IMR-90 (cell line): ENCODE results near the gene NRP2. TPM values are rescaled to one million over a fixed set of nuclear protein-coding genes. Genes with fewer than 3 reads are reported as not detected.

Experiments used
- ATAC-seq: fragments of 200-7000 bp; cut with Tn5 transposase; 2 replicates; pipeline ENCODE4 v1.9.1; 2020; ENCODE audit warnings: low read depth, mild to moderate bottlenecking, moderate library complexity
- BruUV-seq: library from RNA; stranded (reverse); fragments of 400-500 nt; replicated peaks from 2 replicates; lab custom pipeline; 2021; lab: Mats Ljungman, UMichigan
- CTCF ChIA-PET: fragments of 300-600 bp; formaldehyde crosslinking; extraction: SDS; loops from one replicate; lab custom pipeline; 2021; ENCODE audit warnings: antibody characterized with exemption; lab: Yijun Ruan, JAX
- POLR2A ChIA-PET: fragments of 300-600 bp; sonication (Branson Sonifier 250); formaldehyde crosslinking; loops from one replicate; lab custom pipeline; 2022; ENCODE audit warnings: antibody characterized with exemption; ENCODE audit not compliant: unreplicated experiment; lab: Charles Lee
- DNase-seq: peaks from one replicate; pipeline ENCODE4 v3.0.0; 2013
- H2AFZ ChIP-seq: replicated peaks from 2 replicates; pipeline ENCODE3; 2013; ENCODE audit warnings: low read length, mild to moderate bottlenecking; ENCODE audit not compliant: poor library complexity
- H2AK5ac ChIP-seq: 2 replicates; pipeline ENCODE4 v1.6.1; 2013; ENCODE audit warnings: low read depth, low read length, inconsistent platforms
- H2AK9ac ChIP-seq: replicated peaks from 2 replicates; pipeline ENCODE3; 2013; ENCODE audit warnings: mild to moderate bottlenecking, low read depth, low read length, moderate library complexity; ENCODE audit not compliant: poor library complexity
- H2BK120ac ChIP-seq: 2 replicates; pipeline ENCODE4 v1.6.1; 2013; ENCODE audit warnings: low read depth, low read length, inconsistent platforms
- H2BK15ac ChIP-seq: 3 replicates; pipeline ENCODE4 v1.6.1; 2013; ENCODE audit warnings: low read depth, low read length, inconsistent platforms
- H2BK20ac ChIP-seq: 2 replicates; pipeline ENCODE4 v1.6.1; 2013; ENCODE audit warnings: low read depth, mild to moderate bottlenecking, inconsistent platforms, low read length, moderate library complexity
- H2BK5ac ChIP-seq: 2 replicates; pipeline ENCODE4 v1.6.1; 2013; ENCODE audit warnings: mild to moderate bottlenecking, low read depth, low read length, inconsistent platforms; ENCODE audit not compliant: poor library complexity, severe bottlenecking
- H3K14ac ChIP-seq: replicated peaks from 2 replicates; pipeline ENCODE4 v1.6.1; 2013; ENCODE audit warnings: low read depth, low read length, inconsistent platforms
- H3K18ac ChIP-seq: 2 replicates; pipeline ENCODE4 v1.6.1; 2013; ENCODE audit warnings: low read depth, low read length, control low read depth
- H3K23ac ChIP-seq: 2 replicates; pipeline ENCODE4 v1.6.1; 2013; ENCODE audit warnings: low read depth, low read length, inconsistent platforms
- H3K27ac ChIP-seq: 2 replicates; pipeline ENCODE4 v1.5.1; 2013; ENCODE audit warnings: mild to moderate bottlenecking, control low read depth, low read length; ENCODE audit not compliant: insufficient read depth
- H3K27me3 ChIP-seq: 2 replicates; pipeline ENCODE4 v1.6.1; 2013; ENCODE audit warnings: low read length; ENCODE audit not compliant: control insufficient read depth, insufficient read depth
- H3K36me3 ChIP-seq: 2 replicates; pipeline ENCODE4 v1.6.1; 2013; ENCODE audit warnings: low read length, mixed read lengths; ENCODE audit not compliant: control insufficient read depth, insufficient read depth
- H3K4ac ChIP-seq: 2 replicates; pipeline ENCODE4 v1.6.1; 2013; ENCODE audit warnings: low read depth, low read length, inconsistent platforms
- H3K4me1 ChIP-seq: 2 replicates; pipeline ENCODE4 v1.6.1; 2013; ENCODE audit warnings: low read length, mixed read lengths; ENCODE audit not compliant: control insufficient read depth, insufficient read depth
- H3K4me2 ChIP-seq: 2 replicates; pipeline ENCODE4 v1.6.1; 2013; ENCODE audit warnings: low read depth, mild to moderate bottlenecking, control low read depth, low read length, moderate library complexity
- H3K4me3 ChIP-seq: 2 replicates; pipeline ENCODE4 v1.5.1; 2013; ENCODE audit warnings: low read depth, mild to moderate bottlenecking, control low read depth, low read length, moderate library complexity; ENCODE audit not compliant: insufficient read depth
- H3K56ac ChIP-seq: 2 replicates; pipeline ENCODE4 v1.6.1; 2013; ENCODE audit warnings: low read length, inconsistent platforms; ENCODE audit not compliant: insufficient read depth; ENCODE audit errors: extremely low read depth
- H3K79me1 ChIP-seq, 2 experiments: 2 replicates each; pipeline ENCODE4 v1.6.1; 2013; ENCODE audit warnings: low read length in 2 of 2, inconsistent platforms in 1 of 2, low read depth in 1 of 2
- H3K9ac ChIP-seq: 2 replicates; pipeline ENCODE4 v1.6.1; 2013; ENCODE audit warnings: low read depth, low read length, control low read depth
- H3K9me1 ChIP-seq: 2 replicates; pipeline ENCODE4 v1.6.1; 2013; ENCODE audit warnings: low read length, inconsistent platforms; ENCODE audit not compliant: insufficient read depth
- H3K9me3 ChIP-seq: 2 replicates; pipeline ENCODE4 v1.6.1; 2013; ENCODE audit warnings: low read length; ENCODE audit not compliant: control insufficient read depth, insufficient read depth
- H4K20me1 ChIP-seq: 2 replicates; pipeline ENCODE4 v1.6.1; 2013; ENCODE audit warnings: low read length, inconsistent platforms; ENCODE audit not compliant: insufficient read depth
- H4K5ac ChIP-seq: 2 replicates; pipeline ENCODE4 v1.6.1; 2013; ENCODE audit warnings: mild to moderate bottlenecking, low read depth, low read length, control low read depth
- H4K8ac ChIP-seq, 2 experiments: 2 replicates each; pipeline ENCODE4 v1.6.1; 2013; ENCODE audit warnings: low read depth in 2 of 2, low read length in 2 of 2, control low read depth in 1 of 2, inconsistent platforms in 1 of 2
- H4K91ac ChIP-seq: 2 replicates; pipeline ENCODE4 v1.6.1; 2013; ENCODE audit warnings: low read depth, low read length, inconsistent platforms; ENCODE audit not compliant: insufficient read depth
- BHLHE40 ChIP-seq: fragments of 150-350 bp; IDR thresholded peaks from 2 replicates; pipeline ENCODE4 v1.6.1; 2016; ENCODE audit warnings: mild to moderate bottlenecking, low read depth, low read length
- CEBPB ChIP-seq: IDR thresholded peaks from 2 replicates; pipeline ENCODE4 v1.6.1; 2012; ENCODE audit warnings: low read depth, low read length, improper control_type of control experiment
- CHD1 ChIP-seq: IDR thresholded peaks from 2 replicates; pipeline ENCODE4 v1.6.1; 2012; ENCODE audit warnings: low read depth, low read length, improper control_type of control experiment
- CTCF ChIP-seq: conservative IDR thresholded peaks from 2 replicates; pipeline ENCODE4 v1.5.1; 2012; ENCODE audit warnings: mild to moderate bottlenecking, low read depth, low read length, improper control_type of control experiment
- ELK1 ChIP-seq: fragments of 150-350 bp; IDR thresholded peaks from 2 replicates; pipeline ENCODE4 v1.6.1; 2016; ENCODE audit warnings: low read depth, mild to moderate bottlenecking, low read length, moderate library complexity, borderline replicate concordance
- FOS ChIP-seq: fragments of 150-350 bp; IDR thresholded peaks from 2 replicates; pipeline ENCODE4 v1.6.1; 2016; ENCODE audit warnings: low read depth, low read length
- MAFK ChIP-seq: IDR thresholded peaks from 2 replicates; pipeline ENCODE4 v1.6.1; 2012; ENCODE audit warnings: low read depth, low read length, improper control_type of control experiment
- MAZ ChIP-seq: IDR thresholded peaks from 2 replicates; pipeline ENCODE4 v1.6.1; 2012; ENCODE audit warnings: low read depth, mild to moderate bottlenecking, low read length, improper control_type of control experiment, moderate library complexity, borderline replicate concordance
- MXI1 ChIP-seq: IDR thresholded peaks from 2 replicates; pipeline ENCODE4 v1.6.1; 2012; ENCODE audit warnings: low read depth, mild to moderate bottlenecking, low read length, moderate library complexity, borderline replicate concordance
- NFE2L2 ChIP-seq: fragments of 150-350 bp; IDR thresholded peaks from 2 replicates; pipeline ENCODE4 v1.6.1; 2016; ENCODE audit warnings: low read depth, mild to moderate bottlenecking, low read length
- POLR2A ChIP-seq: IDR thresholded peaks from 2 replicates; pipeline ENCODE4 v1.6.1; 2012; ENCODE audit warnings: mild to moderate bottlenecking, low read depth, low read length
- RAD21 ChIP-seq: IDR thresholded peaks from 2 replicates; pipeline ENCODE4 v1.6.1; 2012; ENCODE audit warnings: low read length, improper control_type of control experiment
- RCOR1 ChIP-seq: IDR thresholded peaks from 2 replicates; pipeline ENCODE4 v1.6.1; 2012; ENCODE audit warnings: mild to moderate bottlenecking, low read length, improper control_type of control experiment; ENCODE audit not compliant: insufficient replicate concordance
- RFX5 ChIP-seq: IDR thresholded peaks from 2 replicates; pipeline ENCODE4 v1.8.0; 2012; ENCODE audit warnings: low read depth, mild to moderate bottlenecking, low read length, moderate library complexity
- SMC3 ChIP-seq: fragments of 150-350 bp; IDR thresholded peaks from 2 replicates; pipeline ENCODE4 v1.6.1; 2016; ENCODE audit warnings: low read depth, mild to moderate bottlenecking, antibody characterized with exemption, low read length, moderate library complexity
- USF2 ChIP-seq: fragments of 150-350 bp; IDR thresholded peaks from 2 replicates; pipeline ENCODE4 v1.6.1; 2017; ENCODE audit warnings: mild to moderate bottlenecking, antibody characterized with exemption, low read length, low read depth
- WGBS, 2 experiments: methylation state at CpG; one replicate each; pipeline versions ENCODE4 v1.1.5 to v1.1.7; 2013; ENCODE audit warnings: missing lambda C conversion rate in 2 of 2; ENCODE audit not compliant: insufficient read length in 1 of 2; ENCODE audit errors: extremely low coverage in 2 of 2; 5-methylcytosine and 5-hydroxymethylcytosine counted together
- dilution Hi-C: fragments of 300-500 bp; cut with HindIII; formaldehyde crosslinking; loops from one replicate; pipeline ENCODE4 v1.14.3; 2018; ENCODE audit warnings: low sequenced_read_pairs; ENCODE audit not compliant: unreplicated experiment
- in situ Hi-C: fragments of 300-500 bp; cut with MboI; formaldehyde crosslinking; loops from 3 replicates; pipeline ENCODE4 v1.14.3; 2019; ENCODE audit warnings: low sequenced_read_pairs, inconsistent platforms, mixed read lengths
- intact Hi-C: fragments of 100-400 bp; cut with micrococcal nuclease; formaldehyde crosslinking; loops from 2 replicates; pipeline ENCODE4 v1.10.0; 2022
- polyA plus RNA-seq, 3 experiments: library from polyadenylated mRNA; depleted of rRNA; stranded (reverse); fragments of >200 nt; gene quantifications; 2 replicates each; pipeline ENCODE4 v1.2.3, GENCODE V29; 2012; ENCODE audit warnings: low replicate concordance in 1 of 3
- total RNA-seq: library from RNA; depleted of rRNA; stranded (reverse); fragments of >200 nt; gene quantifications from 2 replicates; pipeline ENCODE4 v1.2.3, GENCODE V29; 2012

NRP2 gene
- total and polyA plus RNA-seq, 2 of the 4 experiments (the other 2 are of a cell fraction) = 46.4 to 51.3 TPM

- dilution Hi-C loops = no loop called here
- TF ChIP-seq RCOR1 = no peak
- TF ChIP-seq MAFK = no peak
- TF ChIP-seq CTCF = no peak
- no peak for TF ChIP-seq MXI1
- TF ChIP-seq CEBPB = no peak
- TF ChIP-seq NFE2L2 = no peak
- no peak for TF ChIP-seq USF2
- no peak for TF ChIP-seq RFX5
- no peak for TF ChIP-seq BHLHE40
- no peak for TF ChIP-seq SMC3
- TF ChIP-seq FOS = no peak
- no peak for TF ChIP-seq RAD21
- TF ChIP-seq CHD1 = no peak
- TF ChIP-seq ELK1 = no peak
- no peak for TF ChIP-seq MAZ
- no peak for TF ChIP-seq POLR2A
- Histone ChIP-seq H3K4me3 (no peak overlapping the region), H3K14ac (no peak overlapping the region), H3K18ac (no peak overlapping the region), H3K27me3 (no peaks in the 10 kb centered on the region), H4K20me1 (no peaks in the 10 kb centered on the region; the same call in 1 of the 2 replicates), H3K9ac (no peak overlapping the region), H3K9me1 (peaks cover 13% of the 10 kb centered on the region), H4K8ac (no peak overlapping the region), H2BK15ac (no peak overlapping the region), H3K4me1 (peaks cover 15% of the 10 kb centered on the region), H3K79me1 (0 out of 4 replicates have a peak, but pooled peaks cover 0 to 3% of the 10 kb centered on the region in 2 experiments), H2BK20ac (no peak overlapping the region), H2AK9ac (no peak overlapping the region), H2AK5ac (no peak overlapping the region), H4K5ac (no peak overlapping the region), H3K9me3 (no peaks in the 10 kb centered on the region), H3K56ac (no peak overlapping the region), H4K91ac (no peak overlapping the region), H2AFZ (no peak overlapping the region), H3K23ac (no peak overlapping the region), H2BK120ac (no peak overlapping the region), H3K4ac (no peak overlapping the region), H3K27ac (no peak overlapping the region), H3K36me3 (peaks cover 48% of the 10 kb centered on the region), H3K4me2 (no peak overlapping the region), H2BK5ac (no peak overlapping the region)
- in situ Hi-C loops = no loop called here
- DNase-seq (no peak), ATAC-seq (no peak)
- POLR2A ChIA-PET = no interaction called here
- CTCF ChIA-PET = interaction anchor here (0.9 kb wide), 1 partner anchor 165 kb away, joined by 4 read pairs; no protein-coding TSS in a partner anchor
- intact Hi-C loops = loop anchor here (10.0 kb wide), 1 partner anchor 1497 kb away; no protein-coding TSS in a partner anchor
- BruUV-seq = no TSS peak
- 86% methylated on average over 1 of the region's 4 CpGs; no CpG with 5 or more reads in 1 of the 2 experiments for WGBS, 2 experiments
Observed at GRCh38 chr2:205761421-205761820, 79.1 kb downstream of the NRP2 start.
